ENCODE measurements around the gene ETV3. TPM values are rescaled to one million over a fixed set of nuclear protein-coding genes. Genes with fewer than 3 reads are reported as not detected.

The ETV3 gene
- total and polyA plus RNA-seq, 2 of the 8 experiments (the other 6 are each of a cell fraction or from before 2014, with no cell fraction given) = 6.0 to 23.8 TPM

DNA sequence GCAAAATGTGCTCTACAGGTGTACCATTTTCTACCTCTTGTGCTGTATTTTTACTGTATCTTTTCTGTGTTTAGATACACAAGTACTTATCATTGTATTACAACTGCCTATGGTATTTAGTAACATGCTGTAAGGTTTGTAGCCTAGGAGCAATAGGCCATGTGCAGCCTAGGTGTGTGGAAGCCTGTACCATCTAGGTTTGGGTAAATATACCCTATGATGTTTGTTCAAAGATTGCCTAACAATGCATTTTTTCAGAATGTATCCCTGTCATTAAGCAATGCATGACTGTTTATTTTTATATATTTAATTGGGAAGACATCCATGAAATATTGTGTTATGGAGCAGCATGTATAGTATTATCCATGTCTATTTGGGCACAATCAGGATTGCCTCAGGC is 49.6 kb downstream of the ETV3 start:
- H2BK5ac ChIP-seq (ENCODE audit: low read depth, low read length) = no peak overlapping the region
- no peak overlapping the region for H3K9ac ChIP-seq (replicated peaks in 1 of 4; ENCODE audit: extremely low read depth in 1 of 4, low read depth in 3 of 4, low read length in 3 of 4)
- H3K9me3 ChIP-seq (ENCODE audit: insufficient read depth in 2 of 2, low read depth in 1 of 2, low read length in 1 of 2) = no peaks in the 10 kb centered on the region
- no peak overlapping the region for H3K4me3 ChIP-seq (ENCODE audit: extremely low read depth in 1 of 4, insufficient read depth in 2 of 4, low read depth in 3 of 4, low read length in 4 of 4)
- no peak overlapping the region for H3K14ac ChIP-seq (ENCODE audit: insufficient read length)
- no peak overlapping the region for H4K91ac ChIP-seq (replicated peaks; ENCODE audit: insufficient read length, low read length)
- H3K23ac ChIP-seq (ENCODE audit: insufficient read length) = no peak overlapping the region
- no peaks in the 10 kb centered on the region; a peak in 2 of 7 replicates for H3K27me3 ChIP-seq (replicated peaks in 1 of 4; ENCODE audit: control insufficient read depth in 3 of 4, extremely low read depth in 1 of 4, insufficient read depth in 3 of 4, low read length in 3 of 4)
- H3K4me2 ChIP-seq (ENCODE audit: insufficient read depth in 1 of 2, low read depth in 2 of 2, low read length in 2 of 2) = no peak overlapping the region
- no peaks in the 10 kb centered on the region for H3K23me2 ChIP-seq (ENCODE audit: low read depth, low read length)
- no peaks in the 10 kb centered on the region for H3K79me1 ChIP-seq (ENCODE audit: low read depth, low read length)
- TF ChIP-seq TEAD4 (IDR thresholded peaks at IDR 0.05; ENCODE audit: low read depth, low read length) = no peak
- TF ChIP-seq TAF7 (optimal IDR thresholded peaks at IDR 0.05; ENCODE audit: borderline replicate concordance, low read depth, low read length) = no peak
- no peak for TF ChIP-seq NRF1 (IDR thresholded peaks at IDR 0.05; ENCODE audit: low read depth, low read length)
- TF ChIP-seq RFX5 (IDR thresholded peaks at IDR 0.05; ENCODE audit: borderline replicate concordance, low read depth, low read length) = no peak
- TF ChIP-seq RBBP5 (IDR thresholded peaks at IDR 0.05; ENCODE audit: borderline replicate concordance, low read depth, low read length) = no peak
- no peak for TF ChIP-seq ASH2L (IDR thresholded peaks at IDR 0.05; ENCODE audit: low read length)
- TF ChIP-seq SIN3A (conservative IDR thresholded peaks at IDR 0.05 in 1 of 2, IDR thresholded peaks at IDR 0.05 in 1 of 2; ENCODE audit: low read depth in 1 of 2, low read length in 2 of 2) = no peak
- TF ChIP-seq SAP30 (IDR thresholded peaks at IDR 0.05; ENCODE audit: insufficient read depth, insufficient replicate concordance, low read length) = no peak
- TF ChIP-seq PHF8 (conservative IDR thresholded peaks at IDR 0.05; ENCODE audit: low read depth, low read length) = no peak
- TF ChIP-seq CREB1 (IDR thresholded peaks at IDR 0.05) = no peak
- no peak for TF ChIP-seq JUND (IDR thresholded peaks at IDR 0.05; ENCODE audit: low read length)
- no peak for TF ChIP-seq TCF12 (IDR thresholded peaks at IDR 0.05; ENCODE audit: low read depth, low read length)
- no peak for TF ChIP-seq GABPA (IDR thresholded peaks at IDR 0.05; ENCODE audit: borderline replicate concordance, insufficient read depth, low read length)
- no peak for TF ChIP-seq NANOG (IDR thresholded peaks at IDR 0.05; ENCODE audit: insufficient read depth, low read depth, low read length, poor library complexity, severe bottlenecking)
- TF ChIP-seq SP4 (IDR thresholded peaks at IDR 0.05; ENCODE audit: low read length) = no peak
- TF ChIP-seq KDM4A (IDR thresholded peaks at IDR 0.05; ENCODE audit: low read depth, low read length, severe bottlenecking) = no peak
- no peak overlapping the region for H2AFZ ChIP-seq (ENCODE audit: low read length)
- H3K56ac ChIP-seq (replicated peaks; ENCODE audit: insufficient read length, low read depth, low read length) = no peak overlapping the region
- no peak overlapping the region for H2BK12ac ChIP-seq (ENCODE audit: low read depth, low read length)
- H3K36me3 ChIP-seq (ENCODE audit: control insufficient read depth in 2 of 4, insufficient read depth in 4 of 4, low read length in 3 of 4) = no peaks in the 10 kb centered on the region
- CTCF ChIA-PET (ENCODE audit: partially characterized antibody) = interaction anchor here (0.6 to 7.7 kb wide), 13 partner anchors 15 to 469 kb away, joined by 3 to 218 read pairs (median 5); partner anchors contain the start of gene ETV3
- no peak overlapping the region for H4K5ac ChIP-seq (ENCODE audit: insufficient read length, low read depth, low read length)
- no peak for FAIRE-seq
- no peak overlapping the region for H3K4ac ChIP-seq (replicated peaks; ENCODE audit: insufficient read length, low read depth, low read length)
- no peaks in the 10 kb centered on the region for H3K79me2 ChIP-seq (ENCODE audit: control insufficient read depth in 1 of 2, insufficient read depth in 2 of 2, low read length in 2 of 2)
- H2AK5ac ChIP-seq (ENCODE audit: low read depth, low read length) = no peak overlapping the region
- POLR2A ChIA-PET (ENCODE audit: partially characterized antibody) = interaction anchor here (0.8 to 1.2 kb wide), 2 partner anchors 14 to 50 kb away, joined by 3 read pairs; no protein-coding TSS in a partner anchor
- no peak overlapping the region for H4K8ac ChIP-seq (ENCODE audit: extremely low read depth, insufficient read depth, low read length)
- H3K27ac ChIP-seq (ENCODE audit: low read depth, low read length) = no peak overlapping the region
- H2BK15ac ChIP-seq (ENCODE audit: low read length) = no peak overlapping the region
- DNase-seq (ENCODE audit: low read depth in 1 of 2, low spot score in 2 of 2) = no peak
- peaks cover 3 to 5% (median 3%) of the 10 kb centered on the region in 4 experiments; a peak in 5 of 7 replicates for H3K4me1 ChIP-seq (replicated peaks in 1 of 4; ENCODE audit: control insufficient read depth in 3 of 4, insufficient read depth in 4 of 4, low read length in 3 of 4)
- H3K18ac ChIP-seq (ENCODE audit: extremely low read depth, low read length) = no peak overlapping the region
- no peak overlapping the region for H2BK20ac ChIP-seq (ENCODE audit: low read length)
- H4K20me1 ChIP-seq (replicated peaks in 1 of 2; ENCODE audit: control insufficient read depth in 1 of 2, insufficient read depth in 2 of 2, low read length in 2 of 2) = no peaks in the 10 kb centered on the region
- no peak overlapping the region for H2BK120ac ChIP-seq (replicated peaks; ENCODE audit: low read depth, low read length)

Measured in H1 (cell line).